Erythroblast (primary cell): ENCODE measurements around the gene TBATA.

ENCODE experiments used
- GATA1 ChIP-seq: IDR thresholded peaks from 2 replicates; pipeline ENCODE4 v1.6.1; 2011; ENCODE audit warnings: low read depth, mild to moderate bottlenecking, control low read depth, low read length, moderate library complexity
- POLR2A ChIP-seq: IDR thresholded peaks from 2 replicates; pipeline ENCODE4 v1.6.1; 2011; ENCODE audit warnings: mild to moderate bottlenecking, low read length

DNA sequence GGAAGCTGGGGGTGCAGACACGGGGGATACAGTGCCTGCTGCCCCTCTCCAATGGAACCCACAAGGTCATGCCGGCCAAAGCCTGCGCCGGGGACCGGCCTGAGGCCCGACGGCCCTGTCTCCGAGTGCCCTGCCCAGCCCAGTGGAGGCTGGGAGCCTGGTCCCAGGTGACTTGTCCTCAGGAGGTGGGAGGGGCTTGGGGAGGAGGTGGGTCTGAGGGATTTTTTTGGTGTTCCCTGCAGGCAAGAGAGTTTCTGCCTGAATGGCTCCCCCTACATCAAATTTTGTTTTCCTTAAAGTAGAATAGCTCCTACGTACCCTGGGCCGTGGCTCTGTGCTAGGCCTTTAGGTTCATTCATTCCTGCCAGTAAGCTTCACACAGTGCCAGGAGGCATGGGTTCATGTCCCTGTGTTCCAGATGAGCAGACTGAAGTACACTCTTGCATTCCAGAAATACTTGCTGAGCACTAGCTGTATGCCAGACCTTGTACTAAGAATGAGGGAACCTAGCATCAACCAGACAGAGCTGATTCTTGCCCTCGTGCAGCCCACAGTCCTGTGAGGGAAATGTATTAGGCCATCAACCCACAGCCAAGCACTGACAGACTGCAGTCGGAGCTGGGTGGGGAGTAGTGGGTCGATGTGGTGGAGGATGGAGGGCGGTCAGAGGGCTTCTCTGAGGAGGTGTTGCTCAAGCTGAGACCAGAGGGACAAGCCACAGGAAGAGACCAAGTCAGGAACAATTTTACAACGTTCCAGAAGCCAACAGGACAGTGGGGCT lies 31.1 kb downstream of the TBATA start:
- TF ChIP-seq POLR2A (no peak), GATA1 (no peak)
